Measurements from ENCODE around the gene WDFY1. TPM values are rescaled to one million over a fixed set of nuclear protein-coding genes. Genes with fewer than 3 reads are reported as not detected.

Gene WDFY1
- total RNA-seq, 1 donor from 2014 or later: 77.0 TPM

DNA sequence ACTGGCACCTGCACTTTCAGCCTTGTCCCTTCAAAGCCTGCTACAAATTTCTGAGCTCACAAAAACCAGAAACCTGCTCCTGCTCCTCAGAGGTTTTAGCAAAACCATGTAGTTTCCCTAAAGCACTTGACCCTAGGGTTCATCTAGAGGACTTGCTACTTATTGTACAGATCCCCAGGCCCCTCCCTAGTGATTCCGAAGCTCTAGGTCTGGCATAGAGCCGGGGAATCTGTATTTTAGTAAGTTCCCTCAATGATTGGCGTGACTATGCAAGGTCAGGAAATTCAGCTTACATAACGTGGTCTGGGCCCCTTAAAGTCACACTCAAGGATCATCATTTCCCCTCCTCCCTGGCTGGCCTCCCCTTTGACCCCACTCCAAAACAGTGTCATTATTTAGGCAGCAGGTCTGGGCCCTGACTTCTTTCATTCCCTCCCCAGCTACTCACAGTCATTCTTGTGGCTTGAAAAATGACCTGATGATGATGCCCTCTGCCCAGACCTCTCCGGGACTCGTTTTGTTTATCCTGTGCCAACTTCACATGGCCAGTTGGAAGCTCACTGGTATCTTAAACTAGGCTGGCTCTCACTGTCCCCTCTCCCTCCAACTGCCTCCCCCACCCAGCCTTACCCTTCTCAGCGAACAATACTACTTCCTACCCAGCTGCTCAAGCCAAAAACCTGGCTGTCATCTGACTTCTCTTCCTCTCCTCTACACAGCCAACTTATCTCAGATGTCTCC, 36.0 kb downstream of the WDFY1 start:
- CTCF ChIA-PET: no interaction called here

DNA sequence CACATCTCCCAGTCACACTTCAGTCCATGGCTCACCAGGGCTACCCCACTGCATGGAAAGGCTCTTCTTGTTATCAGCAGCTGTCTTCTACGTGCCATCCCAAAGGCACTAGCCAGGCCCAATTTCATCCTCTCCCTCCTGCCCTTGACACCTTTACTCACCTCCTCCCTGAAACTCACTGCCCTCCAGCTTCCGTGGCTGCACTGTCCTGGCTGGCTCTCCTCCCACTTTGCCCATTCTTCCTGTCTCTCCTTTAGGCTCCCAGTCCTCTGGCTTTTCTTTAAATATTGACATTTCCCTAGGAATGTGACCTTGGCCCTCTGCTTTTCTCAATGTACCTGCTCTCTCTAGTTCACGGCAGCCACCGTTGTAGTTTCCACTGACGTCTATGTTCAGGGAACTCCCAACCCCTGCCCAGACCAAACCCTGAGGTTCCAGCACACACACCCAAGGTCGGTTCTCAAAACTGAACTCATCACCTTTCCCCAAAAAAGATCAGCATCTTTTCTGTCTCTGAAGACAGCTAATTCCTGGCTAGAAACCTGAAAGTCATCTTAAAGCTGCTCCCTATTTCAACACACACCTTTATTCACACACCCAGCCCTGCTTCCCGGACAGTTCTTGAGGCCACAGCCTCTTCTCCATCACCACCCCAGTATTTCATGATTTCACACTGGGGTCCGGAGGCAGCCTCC, 36.7 kb downstream of the WDFY1 start:
- H3K4me3 Mint-ChIP-seq: no peak overlapping the region
- H3K27me3 Mint-ChIP-seq: no peaks in the 10 kb centered on the region
- peak overlapping the region; percentile 57 for H3K27ac Mint-ChIP-seq

More for the DNA sequence above, 36.0 kb downstream of the WDFY1 start:
- Mint-ChIP-seq H3K4me1 (peaks cover 30% of the 10 kb centered on the region), H3K4me3 (no peak overlapping the region), H3K36me3 (ENCODE audit: low read depth) (peaks cover 58% of the 10 kb centered on the region), H3K27ac (peak overlapping the region; percentile 43), H3K27me3 (no peaks in the 10 kb centered on the region), H3K9me3 (no peaks in the 10 kb centered on the region)
- intact Hi-C loops (cut with micrococcal nuclease): no loop called here
- ATAC-seq (ENCODE audit: low read depth) (no peak), DNase-seq (no peak)
- TF ChIP-seq, protein P1, sequence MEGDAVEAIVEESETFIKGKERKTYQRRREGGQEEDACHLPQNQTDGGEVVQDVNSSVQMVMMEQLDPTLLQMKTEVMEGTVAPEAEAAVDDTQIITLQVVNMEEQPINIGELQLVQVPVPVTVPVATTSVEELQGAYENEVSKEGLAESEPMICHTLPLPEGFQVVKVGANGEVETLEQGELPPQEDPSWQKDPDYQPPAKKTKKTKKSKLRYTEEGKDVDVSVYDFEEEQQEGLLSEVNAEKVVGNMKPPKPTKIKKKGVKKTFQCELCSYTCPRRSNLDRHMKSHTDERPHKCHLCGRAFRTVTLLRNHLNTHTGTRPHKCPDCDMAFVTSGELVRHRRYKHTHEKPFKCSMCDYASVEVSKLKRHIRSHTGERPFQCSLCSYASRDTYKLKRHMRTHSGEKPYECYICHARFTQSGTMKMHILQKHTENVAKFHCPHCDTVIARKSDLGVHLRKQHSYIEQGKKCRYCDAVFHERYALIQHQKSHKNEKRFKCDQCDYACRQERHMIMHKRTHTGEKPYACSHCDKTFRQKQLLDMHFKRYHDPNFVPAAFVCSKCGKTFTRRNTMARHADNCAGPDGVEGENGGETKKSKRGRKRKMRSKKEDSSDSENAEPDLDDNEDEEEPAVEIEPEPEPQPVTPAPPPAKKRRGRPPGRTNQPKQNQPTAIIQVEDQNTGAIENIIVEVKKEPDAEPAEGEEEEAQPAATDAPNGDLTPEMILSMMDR (IDR thresholded peaks at IDR 0.05): no peak
- POLR2A ChIA-PET: interaction anchor here (0.6 to 1.1 kb wide), 3 partner anchors 11 to 27 kb away, joined by 3 to 5 read pairs (median 5); no protein-coding TSS in a partner anchor

DNA sequence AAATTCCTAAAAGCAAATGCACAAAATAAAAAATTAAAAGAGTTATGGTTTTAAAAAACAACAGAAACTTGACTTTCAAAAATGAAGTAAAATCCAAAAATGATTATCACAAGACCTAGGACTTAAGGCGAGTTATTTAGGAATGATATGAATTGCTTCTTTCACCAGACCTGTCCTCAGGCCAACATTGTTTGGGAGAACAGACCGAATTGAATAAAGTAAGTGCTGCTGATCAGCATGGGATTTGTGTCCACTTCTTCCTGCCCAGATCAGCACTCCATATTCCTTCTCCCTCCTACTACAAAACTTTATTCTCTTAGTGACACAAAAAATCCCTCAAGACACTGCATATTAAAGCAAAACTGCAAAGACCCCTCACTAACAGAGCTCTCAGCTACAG, 39.1 kb downstream of the WDFY1 start:
- Mint-ChIP-seq H3K27me3 (no peaks in the 10 kb centered on the region), H3K4me3 (no peak overlapping the region), H3K9me3 (no peaks in the 10 kb centered on the region), H3K4me1 (peaks cover 34% of the 10 kb centered on the region), H3K36me3 (ENCODE audit: low read depth) (peaks cover 54% of the 10 kb centered on the region), H3K27ac (no peak overlapping the region)
- ChIA-PET CTCF (no interaction called here), POLR2A (no interaction called here)
- intact Hi-C loops (cut with micrococcal nuclease): no loop called here
- TF ChIP-seq, protein P1 (IDR thresholded peaks at IDR 0.05): no peak
- no peak for DNase-seq
- no peak for ATAC-seq (ENCODE audit: low read depth)

More for the DNA sequence above, 36.7 kb downstream of the WDFY1 start:
- TF ChIP-seq, protein P1 (IDR thresholded peaks at IDR 0.05): no peak
- Mint-ChIP-seq H3K4me1 (peaks cover 30% of the 10 kb centered on the region), H3K36me3 (ENCODE audit: low read depth) (peaks cover 59% of the 10 kb centered on the region), H3K9me3 (no peaks in the 10 kb centered on the region)
- DNase-seq (no peak), ATAC-seq (ENCODE audit: low read depth) (no peak)
- ChIA-PET POLR2A (interaction anchor here (0.6 to 1.2 kb wide), 3 partner anchors 12 to 27 kb away, joined by 3 to 5 read pairs (median 5); no protein-coding TSS in a partner anchor), CTCF (no interaction called here)
- intact Hi-C loops (cut with micrococcal nuclease): no loop called here

DNA sequence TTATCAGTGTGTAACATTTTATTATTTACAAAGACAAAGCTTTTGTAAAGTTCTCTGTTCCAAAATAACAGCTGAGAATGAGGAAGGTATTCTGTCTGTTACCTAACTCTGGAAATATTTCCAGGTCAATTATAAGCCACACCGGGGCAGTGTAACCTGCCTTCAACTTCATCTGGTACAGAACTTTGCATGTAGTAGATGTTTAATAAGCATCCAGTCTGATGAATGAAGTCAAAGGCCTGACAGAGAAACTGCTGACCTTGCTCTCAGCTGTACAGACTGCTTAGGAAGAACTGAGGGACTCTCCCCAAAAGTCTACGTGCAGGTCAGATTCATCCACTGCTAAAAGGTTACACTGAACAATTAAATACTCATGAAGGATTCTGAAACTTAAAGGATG, 43.3 kb downstream of the WDFY1 start:
- Mint-ChIP-seq H3K4me1 (peaks cover 32% of the 10 kb centered on the region), H3K27ac (peak overlapping the region; percentile 53)
- TF ChIP-seq, protein P1 (IDR thresholded peaks at IDR 0.05): no peak

DNA sequence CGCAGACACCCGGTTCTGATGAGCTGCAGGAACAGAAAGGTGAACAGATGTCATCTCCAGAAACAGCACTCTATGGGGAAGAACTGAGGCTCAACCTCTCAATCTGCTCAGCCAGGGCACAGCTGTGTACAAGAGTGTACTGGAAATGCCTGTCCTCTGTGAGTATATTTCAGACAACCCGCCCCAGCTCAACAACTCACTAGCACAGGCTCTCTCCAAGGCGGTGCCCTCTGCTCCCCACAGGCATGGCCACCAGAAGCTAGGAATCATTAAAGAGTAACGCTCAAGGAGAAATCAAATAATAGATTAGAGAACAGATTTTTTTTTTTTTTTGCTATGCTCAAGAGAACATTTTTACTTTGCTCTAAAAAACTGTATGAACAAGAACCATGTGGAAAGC, 43.8 kb downstream of the WDFY1 start:
- ChIA-PET CTCF (interaction anchor here (1.1 to 1.3 kb wide), 3 partner anchors 57 to 93 kb away, joined by 3 to 5 read pairs (median 3); no protein-coding TSS in a partner anchor), POLR2A (no interaction called here)
- Mint-ChIP-seq H3K9me3 (no peaks in the 10 kb centered on the region), H3K27me3 (no peaks in the 10 kb centered on the region), H3K4me3 (no peak overlapping the region), H3K4me1 (peaks cover 38% of the 10 kb centered on the region), H3K36me3 (ENCODE audit: low read depth) (peaks cover 64% of the 10 kb centered on the region), H3K27ac (peak overlapping the region; percentile 53)
- no peak for ATAC-seq (ENCODE audit: low read depth)
- no peak for DNase-seq
- intact Hi-C loops (cut with micrococcal nuclease): no loop called here
- TF ChIP-seq, protein P1 (IDR thresholded peaks at IDR 0.05): no peak

More for the DNA sequence above, 43.3 kb downstream of the WDFY1 start:
- intact Hi-C loops (cut with micrococcal nuclease): no loop called here
- Mint-ChIP-seq H3K4me3 (no peak overlapping the region), H3K36me3 (ENCODE audit: low read depth) (peaks cover 64% of the 10 kb centered on the region), H3K27me3 (no peaks in the 10 kb centered on the region), H3K9me3 (no peaks in the 10 kb centered on the region)
- ATAC-seq (ENCODE audit: low read depth): no peak
- no peak for DNase-seq
- POLR2A ChIA-PET: interaction anchor here (0.6 kb wide), 1 partner anchor 1062 kb away, joined by 5 read pairs; no protein-coding TSS in a partner anchor
- CTCF ChIA-PET: interaction anchor here (1.1 to 1.3 kb wide), 4 partner anchors 33 to 92 kb away, joined by 3 to 5 read pairs (median 4); no protein-coding TSS in a partner anchor
